Activated naive CD4-positive, alpha-beta T cell treated with anti-CD3 and anti-CD28 coated beads for 36 hours (primary cell): ENCODE measurements around the gene SLC38A11. TPM values are rescaled to one million over a fixed set of nuclear protein-coding genes. Genes with fewer than 3 reads are reported as not detected.
"Not testable (repeated sequence)": the region's sequence is repeated elsewhere in the genome, so short reads cannot be mapped to it uniquely, and the experiment has no call there.

Experiments
- CTCF ChIA-PET: fragments of 350-600 bp; sonication (Branson Sonifier 250); formaldehyde crosslinking; loops from one replicate; lab custom pipeline; 2021; ENCODE audit warnings: antibody characterized with exemption; lab: Charles Lee
- DNase-seq: peaks from one replicate; pipeline ENCODE4 v3.0.0-alpha.2; 2020
- H3K27ac Mint-ChIP-seq: one replicate; pipeline ENCODE4 v1.8.0; 2021; ENCODE audit warnings: mild to moderate bottlenecking, mixed read lengths
- H3K27me3 Mint-ChIP-seq: one replicate; pipeline ENCODE4 v1.8.0; 2021; ENCODE audit warnings: low read depth, mixed read lengths
- H3K36me3 Mint-ChIP-seq: one replicate; pipeline ENCODE4 v1.8.0; 2021; ENCODE audit warnings: low read depth, mixed read lengths
- H3K4me1 Mint-ChIP-seq: one replicate; pipeline ENCODE4 v1.8.0; 2021; ENCODE audit warnings: low read depth, mixed read lengths
- H3K4me3 Mint-ChIP-seq: one replicate; pipeline ENCODE4 v1.8.0; 2021; ENCODE audit warnings: mild to moderate bottlenecking, moderate library complexity, mixed read lengths
- H3K9me3 Mint-ChIP-seq: one replicate; pipeline ENCODE4 v1.8.0; 2021; ENCODE audit warnings: mixed read lengths
- intact Hi-C: fragments of 100-400 bp; cut with micrococcal nuclease; formaldehyde crosslinking; loops from one replicate; pipeline ENCODE4 v1.15.1; 2023
- total RNA-seq, 2 experiments: library from RNA; stranded (reverse); gene quantifications; one replicate each; pipeline ENCODE4 v1.2.3, GENCODE V29; 2021

The SLC38A11 gene
- total RNA-seq, 2 experiments from 2014 or later = not detected

- H3K27me3 Mint-ChIP-seq, intact Hi-C loops, H3K9me3 Mint-ChIP-seq: not testable (repeated sequence)
These were observed 30.7 kb upstream of the SLC38A11 start for GRCh38 chr2:164986027-164986426.

GRCh38 chr2:164984428-164984827 is 29.1 kb upstream of the SLC38A11 start:
- peaks cover 7% of the 10 kb centered on the region for H3K4me1 Mint-ChIP-seq
- intact Hi-C loops = no loop called here

More at GRCh38 chr2:164986027-164986426, 30.7 kb upstream of the SLC38A11 start:
- H3K4me1 Mint-ChIP-seq, H3K36me3 Mint-ChIP-seq, H3K4me3 Mint-ChIP-seq, DNase-seq, CTCF ChIA-PET, H3K27ac Mint-ChIP-seq: not testable (repeated sequence)

DNA sequence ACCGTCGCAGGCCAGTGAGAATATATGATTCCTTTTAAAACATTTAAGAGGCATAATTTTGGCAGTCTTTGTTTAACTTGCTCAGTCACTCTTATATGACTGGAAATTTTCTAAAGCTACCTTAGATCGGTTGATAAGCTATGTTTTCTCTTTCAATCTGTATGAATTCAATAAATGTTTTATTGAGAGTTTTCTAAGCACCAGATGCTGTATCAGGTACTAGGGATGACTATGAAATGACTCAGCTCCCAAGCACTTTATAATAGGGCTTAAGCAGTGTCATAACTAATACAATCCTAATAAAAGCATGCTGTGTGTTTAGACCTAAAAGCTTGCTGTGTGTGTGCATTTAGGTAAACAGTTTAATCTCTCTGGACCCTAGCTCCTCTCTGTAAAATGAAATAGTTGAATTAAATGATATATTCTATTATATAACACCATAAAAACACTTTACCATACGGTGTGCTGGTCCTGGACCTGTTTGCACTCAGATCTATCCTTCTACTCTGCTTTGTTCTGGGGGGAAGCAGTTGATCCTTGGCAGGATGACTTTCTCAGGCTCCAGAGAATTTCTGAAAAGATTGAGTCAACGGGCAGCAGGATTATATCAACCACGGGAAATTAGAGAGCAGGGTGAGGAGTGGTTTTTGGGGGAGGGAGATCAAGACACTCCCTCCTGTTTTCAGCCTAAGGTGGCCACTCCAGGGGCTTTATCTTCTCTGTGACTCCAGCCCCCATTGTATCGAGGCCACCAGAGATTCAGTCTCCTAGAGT is 26.1 kb upstream of the SLC38A11 start:
- Mint-ChIP-seq H3K4me1 (no peaks in the 10 kb centered on the region), H3K27ac (no peak overlapping the region), H3K36me3 (no peaks in the 10 kb centered on the region), H3K27me3 (peaks cover 5% of the 10 kb centered on the region), H3K9me3 (no peaks in the 10 kb centered on the region), H3K4me3 (no peak overlapping the region)
- CTCF ChIA-PET = no interaction called here
- intact Hi-C loops = no loop called here
- no peak for DNase-seq

More at GRCh38 chr2:164984428-164984827, 29.1 kb upstream of the SLC38A11 start:
- no peaks in the 10 kb centered on the region for H3K9me3 Mint-ChIP-seq
- DNase-seq = no peak
- CTCF ChIA-PET = interaction anchor here (1.1 kb wide), 1 partner anchor 17 kb away, joined by 3 read pairs; no protein-coding TSS in a partner anchor
- H3K4me3 Mint-ChIP-seq = no peak overlapping the region
- no peak overlapping the region for H3K27ac Mint-ChIP-seq
- no peaks in the 10 kb centered on the region for H3K36me3 Mint-ChIP-seq
- peaks cover 5% of the 10 kb centered on the region for H3K27me3 Mint-ChIP-seq

- CTCF ChIA-PET, H3K36me3 Mint-ChIP-seq, H3K27me3 Mint-ChIP-seq, H3K27ac Mint-ChIP-seq, H3K9me3 Mint-ChIP-seq, H3K4me3 Mint-ChIP-seq, H3K4me1 Mint-ChIP-seq, DNase-seq, intact Hi-C loops: not testable (repeated sequence)
These were observed 25.4 kb upstream of the SLC38A11 start for GRCh38 chr2:164980688-164981087.

GRCh38 chr2:164979113-164979512 is 23.8 kb upstream of the SLC38A11 start:
- no peaks in the 10 kb centered on the region for H3K9me3 Mint-ChIP-seq
- CTCF ChIA-PET = no interaction called here
- peaks cover 4% of the 10 kb centered on the region for H3K27me3 Mint-ChIP-seq

DNA sequence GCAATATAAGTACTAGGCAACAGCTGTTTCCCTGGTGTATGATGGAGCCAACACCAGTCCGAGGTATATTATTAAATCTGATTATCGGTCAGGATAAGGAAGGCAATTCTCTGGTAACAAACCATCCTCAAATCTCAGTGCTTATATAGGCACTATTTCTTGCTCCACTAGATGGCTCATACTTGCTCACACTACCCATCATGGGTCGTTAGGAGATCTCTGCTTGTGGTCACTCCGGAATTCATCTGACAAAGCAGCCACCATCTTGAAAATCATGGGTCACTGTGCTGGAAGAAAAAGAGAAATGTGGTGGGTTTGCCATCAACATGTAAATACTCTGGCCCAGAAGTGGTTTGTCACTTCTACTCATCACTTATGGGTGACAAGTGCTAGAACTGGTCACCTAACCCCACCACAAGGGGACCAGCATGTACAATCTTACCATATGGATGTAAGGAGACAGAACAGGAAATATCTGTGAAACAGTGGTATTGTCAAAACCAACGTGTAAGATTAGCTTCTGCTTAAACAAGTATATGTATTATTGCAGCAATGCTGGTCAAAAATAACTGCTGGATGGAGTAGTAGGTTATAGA is 21.6 kb upstream of the SLC38A11 start:
- DNase-seq, H3K4me3 Mint-ChIP-seq, H3K36me3 Mint-ChIP-seq, H3K9me3 Mint-ChIP-seq, intact Hi-C loops, H3K27ac Mint-ChIP-seq, H3K27me3 Mint-ChIP-seq, H3K4me1 Mint-ChIP-seq, CTCF ChIA-PET: not testable (repeated sequence)

More at GRCh38 chr2:164979113-164979512, 23.8 kb upstream of the SLC38A11 start:
- Mint-ChIP-seq H3K36me3 (no peaks in the 10 kb centered on the region), H3K4me3 (no peak overlapping the region), H3K27ac (no peak overlapping the region), H3K4me1 (peaks cover 6% of the 10 kb centered on the region)
- intact Hi-C loops = no loop called here
- no peak for DNase-seq

DNA sequence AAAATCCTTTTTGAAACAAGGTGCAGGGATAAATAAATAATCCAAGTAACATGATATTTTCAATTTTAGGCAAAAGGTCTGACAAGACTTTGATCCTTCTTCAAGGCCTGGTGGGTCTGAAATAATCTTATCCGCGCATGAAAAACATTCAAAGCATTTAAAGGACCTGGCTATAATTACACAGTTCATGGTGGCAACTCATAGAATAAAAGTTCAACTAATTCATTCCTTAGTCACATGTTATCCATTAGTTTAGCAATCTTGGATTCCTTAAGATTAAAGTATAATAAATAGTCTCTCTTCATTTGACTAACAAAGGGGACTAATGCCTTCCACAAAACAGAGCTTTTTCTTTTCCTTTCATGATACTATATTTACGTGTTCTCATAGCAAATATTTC is 21.0 kb upstream of the SLC38A11 start:
- no peaks in the 10 kb centered on the region for H3K9me3 Mint-ChIP-seq
- CTCF ChIA-PET = no interaction called here
- no peak overlapping the region for H3K27ac Mint-ChIP-seq
- intact Hi-C loops = no loop called here
- no peak overlapping the region for H3K4me3 Mint-ChIP-seq
- H3K36me3 Mint-ChIP-seq = no peaks in the 10 kb centered on the region
- H3K4me1 Mint-ChIP-seq = peaks cover 7% of the 10 kb centered on the region
- DNase-seq = no peak
- H3K27me3 Mint-ChIP-seq = peaks cover 2% of the 10 kb centered on the region

GRCh38 chr2:164975891-164976290 is 20.6 kb upstream of the SLC38A11 start:
- CTCF ChIA-PET = interaction anchor here (0.7 kb wide), 1 partner anchor 1225 kb away, joined by 4 read pairs; no protein-coding TSS in a partner anchor
- Mint-ChIP-seq H3K4me3 (no peak overlapping the region), H3K36me3 (no peaks in the 10 kb centered on the region), H3K27me3 (peaks cover 2% of the 10 kb centered on the region), H3K9me3 (no peaks in the 10 kb centered on the region), H3K4me1 (peaks cover 7% of the 10 kb centered on the region), H3K27ac (no peak overlapping the region)
- intact Hi-C loops = no loop called here
- no peak for DNase-seq

DNA sequence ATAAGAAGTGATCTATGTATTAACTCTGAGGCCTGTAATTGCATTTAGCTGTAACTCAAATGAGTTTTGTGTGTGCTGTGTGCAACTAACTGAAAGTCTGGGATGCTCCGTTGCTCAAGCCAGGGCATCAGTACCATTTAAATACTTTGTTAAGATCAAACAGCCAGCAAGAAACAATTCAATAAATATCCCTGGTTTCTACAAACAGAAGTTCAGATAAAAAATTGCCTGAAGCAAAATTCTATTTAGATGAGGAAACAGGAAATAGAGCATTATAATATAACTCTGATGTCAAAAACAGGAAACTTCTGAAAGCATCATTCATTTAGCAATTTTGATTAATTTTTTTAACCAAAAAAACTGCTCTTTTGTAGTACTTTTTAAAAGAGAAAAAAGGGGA is 18.9 kb upstream of the SLC38A11 start:
- H3K27me3 Mint-ChIP-seq = no peaks in the 10 kb centered on the region
- H3K36me3 Mint-ChIP-seq = no peaks in the 10 kb centered on the region
- no peak overlapping the region for H3K4me3 Mint-ChIP-seq
- H3K9me3 Mint-ChIP-seq = no peaks in the 10 kb centered on the region
- CTCF ChIA-PET = no interaction called here
- H3K27ac Mint-ChIP-seq = no peak overlapping the region
- intact Hi-C loops = no loop called here
- no peak for DNase-seq
- H3K4me1 Mint-ChIP-seq = peaks cover 7% of the 10 kb centered on the region

DNA sequence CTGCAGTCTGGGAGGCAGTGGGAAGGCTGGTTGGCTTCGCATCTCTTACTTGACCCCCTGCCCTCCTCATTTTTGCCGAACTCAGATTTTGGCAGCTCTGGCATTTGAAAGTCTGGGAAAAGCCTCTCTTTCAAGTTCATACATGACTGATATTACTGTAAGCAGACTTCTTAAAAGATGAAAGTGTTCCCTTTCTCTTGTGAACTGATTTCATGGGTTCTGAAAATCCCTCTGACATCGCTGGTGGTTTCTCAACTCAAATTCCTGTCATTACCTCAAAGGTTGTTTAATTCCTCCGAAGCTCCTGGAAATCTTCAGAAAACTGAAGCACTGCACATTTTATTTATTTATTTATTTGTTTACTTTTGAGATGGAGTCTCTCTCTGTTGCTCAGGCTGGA is 16.9 kb upstream of the SLC38A11 start:
- intact Hi-C loops = no loop called here
- no peaks in the 10 kb centered on the region for H3K27me3 Mint-ChIP-seq
- CTCF ChIA-PET = no interaction called here
- no peak overlapping the region for H3K4me3 Mint-ChIP-seq
- H3K27ac Mint-ChIP-seq = no peak overlapping the region
- H3K36me3 Mint-ChIP-seq = no peaks in the 10 kb centered on the region
- no peaks in the 10 kb centered on the region for H3K9me3 Mint-ChIP-seq
- peaks cover 7% of the 10 kb centered on the region for H3K4me1 Mint-ChIP-seq
- DNase-seq = no peak

- no peaks in the 10 kb centered on the region for H3K9me3 Mint-ChIP-seq
- H3K4me3 Mint-ChIP-seq = no peak overlapping the region
- no peaks in the 10 kb centered on the region for H3K36me3 Mint-ChIP-seq
- no peaks in the 10 kb centered on the region for H3K27me3 Mint-ChIP-seq
- intact Hi-C loops = no loop called here
- CTCF ChIA-PET = interaction anchor here (1.1 kb wide), 1 partner anchor 47 kb away, joined by 4 read pairs; no protein-coding TSS in a partner anchor
- H3K27ac Mint-ChIP-seq = no peak overlapping the region
- no peak for DNase-seq
- H3K4me1 Mint-ChIP-seq = peaks cover 7% of the 10 kb centered on the region
These were observed 14.8 kb upstream of the SLC38A11 start for GRCh38 chr2:164969909-164970690.

DNA sequence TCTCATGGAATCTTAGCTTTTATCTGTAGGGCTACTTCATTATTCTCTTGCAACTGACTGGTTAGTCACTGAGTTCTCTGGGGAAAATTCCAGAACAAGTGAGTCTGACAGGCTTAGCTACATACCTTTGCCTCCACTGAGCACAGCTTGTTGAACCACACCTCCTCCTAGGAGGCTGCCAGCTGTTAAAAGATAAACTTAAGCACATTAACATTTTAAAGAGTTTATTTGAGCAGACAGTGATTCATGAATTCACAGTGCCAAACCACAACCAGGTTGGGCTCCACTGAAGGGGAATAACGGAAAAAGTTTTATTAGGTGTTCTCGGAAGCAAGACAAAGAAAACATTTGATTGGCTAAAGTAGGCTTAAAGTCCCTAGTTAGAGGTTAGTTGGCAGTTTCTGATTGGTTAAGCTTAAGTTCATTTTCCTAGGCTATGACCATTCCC is 12.5 kb upstream of the SLC38A11 start:
- Mint-ChIP-seq H3K36me3 (no peaks in the 10 kb centered on the region), H3K27ac (no peak overlapping the region), H3K4me3 (no peak overlapping the region), H3K27me3 (no peaks in the 10 kb centered on the region), H3K9me3 (no peaks in the 10 kb centered on the region), H3K4me1 (peaks cover 2% of the 10 kb centered on the region)
- intact Hi-C loops = no loop called here
- CTCF ChIA-PET = interaction anchor here (1.1 kb wide), 1 partner anchor 17 kb away, joined by 3 read pairs; no protein-coding TSS in a partner anchor
- no peak for DNase-seq
